ENCODE data around the gene CCR5AS.
"Not testable (repeated sequence)": the region's sequence is repeated elsewhere in the genome, so short reads cannot be mapped to it uniquely, and the experiment has no call there.

CCR5AS gene

GRCh38 chr3:46429671-46430070 is 22.8 kb upstream of the CCR5AS start:
- Histone ChIP-seq H3K27me3 (no peaks in the 10 kb centered on the region), H3K9me3 (no peaks in the 10 kb centered on the region), H3K36me3 (no peaks in the 10 kb centered on the region), H3K27ac (no peak overlapping the region), H3K4me1 (no peaks in the 10 kb centered on the region), H3K4me3 (no peak overlapping the region)
- intact Hi-C loops (cut with DNase I), result no loop called here
- no peak for DNase-seq (ENCODE audit: low spot score in 2 of 2)
- TF ChIP-seq CTCF (IDR thresholded peaks at IDR 0.05), result no peak

GRCh38 chr3:46429250-46429649 is 22.4 kb upstream of the CCR5AS start:
- TF ChIP-seq CTCF (IDR thresholded peaks at IDR 0.05), result no peak
- no peak for DNase-seq (ENCODE audit: low spot score in 2 of 2)
- H3K9me3 ChIP-seq, result no peaks in the 10 kb centered on the region
- no peaks in the 10 kb centered on the region for H3K36me3 ChIP-seq
- intact Hi-C loops (cut with DNase I), result no loop called here
- H3K27ac ChIP-seq, result no peak overlapping the region
- no peaks in the 10 kb centered on the region for H3K4me1 ChIP-seq
- no peaks in the 10 kb centered on the region for H3K27me3 ChIP-seq
- H3K4me3 ChIP-seq, result no peak overlapping the region

- Histone ChIP-seq H3K27ac (no peak overlapping the region), H3K27me3 (no peaks in the 10 kb centered on the region), H3K9me3 (no peaks in the 10 kb centered on the region), H3K36me3 (no peaks in the 10 kb centered on the region), H3K4me1 (no peaks in the 10 kb centered on the region), H3K4me3 (no peak overlapping the region)
- no peak for TF ChIP-seq CTCF (IDR thresholded peaks at IDR 0.05)
- no peak for DNase-seq (ENCODE audit: low spot score in 2 of 2)
- intact Hi-C loops (cut with DNase I), result no loop called here
These were observed 21.3 kb upstream of the CCR5AS start for GRCh38 chr3:46427916-46428833.

GRCh38 chr3:46427404-46427803 is 20.5 kb upstream of the CCR5AS start:
- H3K27ac ChIP-seq; H3K36me3 ChIP-seq; H3K9me3 ChIP-seq; H3K4me1 ChIP-seq; H3K4me3 ChIP-seq; DNase-seq (ENCODE audit: low spot score in 2 of 2); H3K27me3 ChIP-seq; intact Hi-C loops (cut with DNase I): not testable (repeated sequence)

GRCh38 chr3:46426476-46426875 is 19.6 kb upstream of the CCR5AS start:
- intact Hi-C loops (cut with DNase I); H3K9me3 ChIP-seq; H3K4me3 ChIP-seq; H3K27me3 ChIP-seq; H3K27ac ChIP-seq; H3K36me3 ChIP-seq; DNase-seq (ENCODE audit: low spot score in 2 of 2); H3K4me1 ChIP-seq: not testable (repeated sequence)

- Histone ChIP-seq H3K27ac (no peak overlapping the region), H3K9me3 (no peaks in the 10 kb centered on the region), H3K27me3 (no peaks in the 10 kb centered on the region), H3K4me3 (no peak overlapping the region), H3K4me1 (no peaks in the 10 kb centered on the region), H3K36me3 (no peaks in the 10 kb centered on the region)
- intact Hi-C loops (cut with DNase I), result no loop called here
- no peak for DNase-seq (ENCODE audit: low spot score in 2 of 2)
- TF ChIP-seq CTCF (IDR thresholded peaks at IDR 0.05), result no peak
These were observed 16.7 kb upstream of the CCR5AS start for GRCh38 chr3:46423588-46423987.

All from ascending aorta (tissue), 2 donors.